ENCODE data around the gene SEC24B.
A peak's percentile ranks its signal among the peaks of the same experiment; 100 is the strongest.
"Not testable (repeated sequence)": the region's sequence is repeated elsewhere in the genome, so short reads cannot be mapped to it uniquely, and the experiment has no call there.

Gene SEC24B

DNA sequence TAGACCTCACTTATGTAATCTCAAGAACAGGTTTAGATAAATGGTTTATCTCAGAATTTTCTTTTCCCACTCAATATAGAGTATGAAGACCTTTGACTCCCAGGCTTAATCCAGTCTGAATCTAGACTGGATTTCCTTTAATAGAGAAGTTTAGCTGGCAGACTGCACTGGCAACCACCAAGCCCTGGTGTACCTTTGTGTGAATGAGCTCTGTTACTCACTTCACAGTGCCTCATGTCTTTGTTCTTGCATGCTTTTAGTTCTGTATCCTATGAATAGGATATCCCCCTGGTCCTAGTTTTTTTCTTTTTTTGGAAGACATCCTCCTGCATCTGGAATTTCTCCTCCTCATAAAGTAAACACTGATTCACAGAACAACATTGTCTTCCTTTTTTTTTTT is 73.3 kb downstream of the SEC24B start:
- no peak for DNase-seq (ENCODE audit: low spot score)

- no peak for DNase-seq (ENCODE audit: low spot score)
Measured at GRCh38 chr4:109510687-109511086, 77.1 kb downstream of the SEC24B start.

DNA sequence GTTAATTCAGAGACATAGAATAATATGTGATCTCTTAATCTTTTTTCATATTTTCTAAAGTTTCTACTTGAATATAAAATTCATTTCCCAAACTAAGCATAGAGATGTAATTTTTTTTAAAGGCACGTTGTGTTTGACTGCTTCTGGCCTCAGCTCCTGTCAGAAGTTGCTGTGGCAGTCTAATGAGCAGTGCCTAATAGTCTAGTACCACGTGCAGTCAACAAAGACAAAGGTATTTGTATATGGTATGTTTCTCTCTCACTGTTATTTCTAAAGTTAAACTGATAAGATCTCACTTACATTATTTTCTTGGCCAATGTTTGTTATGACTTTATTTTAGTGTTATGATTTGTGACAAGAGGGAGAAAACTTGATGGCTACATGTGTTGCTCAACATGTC is 77.8 kb downstream of the SEC24B start:
- no peak for DNase-seq (ENCODE audit: low spot score)

GRCh38 chr4:109513368-109513767 is 79.8 kb downstream of the SEC24B start:
- DNase-seq (ENCODE audit: low spot score): not testable (repeated sequence)

GRCh38 chr4:109532182-109532581 is 98.6 kb downstream of the SEC24B start:
- DNase-seq (ENCODE audit: low spot score): no peak

GRCh38 chr4:109545401-109545800 is 111.8 kb downstream of the SEC24B start:
- DNase-seq (ENCODE audit: low spot score): no peak

DNA sequence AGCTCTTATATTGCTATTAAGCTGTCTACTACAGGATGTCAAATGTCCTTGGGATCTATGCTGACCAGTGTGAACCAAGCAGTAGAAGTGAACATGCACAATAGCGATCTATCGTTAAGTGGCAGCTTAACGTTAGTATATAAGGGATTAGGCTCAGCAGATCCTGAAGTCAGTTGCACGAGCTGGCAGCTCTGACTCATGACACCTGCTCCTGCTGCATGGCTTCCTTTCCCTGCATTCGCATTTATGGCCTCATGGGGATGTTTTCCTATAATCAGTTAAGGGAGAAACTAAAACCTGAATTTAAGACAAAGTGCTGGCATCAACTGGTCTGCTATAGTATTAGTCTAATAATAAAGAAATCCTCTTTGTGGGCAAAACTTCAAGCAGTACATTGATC is 113.8 kb downstream of the SEC24B start:
- peak; percentile 8 for DNase-seq (ENCODE audit: low spot score)

DNA sequence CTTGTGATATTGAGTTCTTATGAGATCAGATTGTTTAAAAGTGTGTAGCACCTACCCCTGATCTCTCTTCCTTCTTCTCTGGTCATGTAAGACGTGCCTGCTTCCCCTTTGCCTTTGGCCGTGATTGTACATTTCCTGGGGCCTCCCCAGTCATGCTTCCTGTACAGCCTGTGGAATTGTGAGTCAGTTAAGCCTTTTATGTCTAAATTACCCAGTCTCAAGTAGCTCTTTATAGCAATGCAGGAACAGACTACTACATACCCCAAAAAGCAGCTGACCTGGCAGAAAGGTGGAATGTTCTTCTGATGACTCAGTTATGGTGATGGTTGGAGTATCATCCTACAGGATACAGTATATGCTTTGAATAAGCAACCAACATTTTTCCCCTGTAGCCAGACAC is 115.0 kb downstream of the SEC24B start:
- peak; percentile 97 for DNase-seq (ENCODE audit: low spot score)

GRCh38 chr4:109552237-109552636 is 118.6 kb downstream of the SEC24B start:
- no peak for DNase-seq (ENCODE audit: low spot score)

DNA sequence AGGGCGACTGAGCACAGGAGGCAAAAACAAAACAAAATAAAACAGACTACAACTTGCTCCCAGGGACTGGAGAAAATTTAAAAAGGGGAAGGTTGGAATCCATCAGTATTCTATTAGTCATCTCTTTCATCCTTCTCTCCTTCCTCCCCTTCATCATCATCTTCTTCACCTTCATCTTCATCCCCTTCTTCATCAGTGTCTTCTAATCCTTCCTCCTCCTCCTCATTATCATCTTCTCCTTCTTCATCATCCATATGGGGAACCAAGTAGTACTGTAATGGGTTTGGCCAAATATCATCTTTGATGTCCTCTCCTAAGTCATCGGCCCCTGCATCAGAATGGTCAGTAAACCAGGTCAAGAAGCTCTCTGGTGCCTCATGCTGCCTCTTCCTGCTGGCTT is 119.5 kb downstream of the SEC24B start:
- DNase-seq (ENCODE audit: low spot score): no peak

DNA sequence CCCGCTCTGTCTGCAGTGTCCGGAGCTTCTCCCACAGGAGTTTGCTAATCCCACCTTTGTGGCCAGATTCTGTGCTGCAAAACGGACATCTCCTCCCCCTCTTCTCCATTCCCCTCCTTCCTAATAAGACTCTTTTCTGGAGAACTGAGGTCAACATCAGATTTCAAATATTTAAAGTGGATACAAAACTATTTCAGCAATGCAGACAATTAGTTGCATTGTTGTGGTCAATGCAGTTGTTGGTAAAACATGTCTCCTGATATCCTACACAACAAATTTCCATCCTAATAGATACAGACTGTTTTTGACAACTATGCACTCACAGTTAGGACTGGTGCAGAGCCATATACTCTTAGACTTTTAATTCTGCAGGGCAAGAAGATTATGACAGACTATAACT is 121.4 kb downstream of the SEC24B start:
- DNase-seq (ENCODE audit: low spot score): no peak

- no peak for DNase-seq (ENCODE audit: low spot score)
Measured at GRCh38 chr4:109557433-109557832, 123.8 kb downstream of the SEC24B start.

- DNase-seq (ENCODE audit: low spot score): not testable (repeated sequence)
Measured at GRCh38 chr4:109558095-109558494, 124.5 kb downstream of the SEC24B start.

DNA sequence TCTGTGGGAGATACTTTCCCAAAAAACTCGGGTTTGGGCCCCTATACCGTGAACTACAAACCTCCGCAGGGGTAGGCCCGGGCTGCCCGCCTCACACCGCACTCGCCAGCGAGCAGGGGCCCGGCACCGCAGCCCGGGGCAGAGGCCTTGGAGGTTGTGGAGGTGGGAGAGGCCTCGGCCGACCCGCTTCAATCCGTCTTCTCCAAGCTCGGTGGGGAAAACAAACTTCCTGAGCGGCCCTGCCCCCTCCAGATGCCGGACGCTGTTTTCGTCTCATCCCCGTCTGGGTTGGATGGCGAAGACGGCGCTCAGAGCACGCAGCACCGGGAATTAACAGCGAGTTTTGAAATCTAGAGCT is 126.0 kb downstream of the SEC24B start:
- DNase-seq (ENCODE audit: low spot score): peak; percentile 41

GRCh38 chr4:109559983-109560686 is 126.5 kb downstream of the SEC24B start, which contains the start of gene MCUB:
Gene MCUB (plus strand): TSS chr4:109560246. CDS start chr4:109560338, 92 bp downstream.
- peak; percentile 82 for DNase-seq (ENCODE audit: low spot score)

- DNase-seq (ENCODE audit: low spot score): peak; percentile 65
Measured at GRCh38 chr4:109560687-109561461, 127.3 kb downstream of the SEC24B start.

DNA sequence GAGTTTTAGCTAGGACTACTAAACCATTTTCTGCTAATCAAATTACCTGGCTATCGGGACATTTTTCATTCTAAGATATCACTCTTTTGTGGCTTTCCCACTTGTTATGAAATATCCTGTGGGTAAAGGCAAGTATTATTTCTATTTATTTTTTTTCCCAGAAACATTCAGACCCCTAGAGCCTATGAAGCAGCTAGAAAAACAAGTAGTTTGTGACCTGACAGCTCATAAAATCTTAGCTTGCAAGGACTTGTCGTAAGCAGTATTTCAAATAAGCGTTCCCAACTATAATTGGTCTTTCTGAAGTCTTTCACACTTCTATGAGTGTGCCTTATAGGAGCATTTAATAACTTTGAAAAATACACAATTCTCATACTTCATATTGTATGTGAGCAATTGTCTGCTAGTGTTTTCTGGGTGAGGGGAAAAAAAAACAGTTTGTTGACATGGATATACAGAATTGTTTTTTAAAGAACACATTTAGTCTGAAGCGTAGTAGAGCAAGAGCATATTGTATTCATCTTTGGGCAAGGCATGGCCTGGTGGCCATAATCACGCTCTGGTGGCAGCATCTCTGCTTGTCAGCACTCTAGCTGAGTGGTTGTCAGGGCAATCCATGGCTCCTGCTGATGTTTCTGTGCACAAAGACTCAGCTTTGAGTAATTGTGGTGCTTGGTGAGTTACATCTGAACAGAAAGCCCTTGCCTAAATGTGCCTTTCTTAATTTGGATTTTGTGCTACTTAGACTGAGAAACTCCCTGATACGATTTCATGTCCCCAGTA is 129.0 kb downstream of the SEC24B start:
- no peak for DNase-seq (ENCODE audit: low spot score)

DNA sequence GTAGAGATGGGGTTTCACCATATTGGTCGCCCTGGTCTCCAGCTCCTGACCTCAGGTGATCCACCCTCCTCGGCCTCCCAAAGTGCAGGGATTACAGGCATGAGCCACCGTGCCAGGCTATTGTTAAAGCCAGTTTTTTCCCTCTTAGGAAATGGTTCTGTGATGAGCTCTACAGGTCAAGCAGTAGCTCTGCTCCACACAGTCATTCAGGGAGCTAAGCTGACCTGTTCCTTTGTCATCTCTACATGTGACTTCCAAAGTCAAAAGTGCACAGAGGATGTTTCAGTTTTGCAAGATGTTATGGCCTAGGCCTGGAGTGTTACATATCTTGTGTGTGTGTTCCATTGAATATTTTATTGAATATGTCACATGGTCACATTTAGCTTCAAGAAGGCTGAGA is 137.9 kb downstream of the SEC24B start:
- no peak for DNase-seq (ENCODE audit: low spot score)

DNA sequence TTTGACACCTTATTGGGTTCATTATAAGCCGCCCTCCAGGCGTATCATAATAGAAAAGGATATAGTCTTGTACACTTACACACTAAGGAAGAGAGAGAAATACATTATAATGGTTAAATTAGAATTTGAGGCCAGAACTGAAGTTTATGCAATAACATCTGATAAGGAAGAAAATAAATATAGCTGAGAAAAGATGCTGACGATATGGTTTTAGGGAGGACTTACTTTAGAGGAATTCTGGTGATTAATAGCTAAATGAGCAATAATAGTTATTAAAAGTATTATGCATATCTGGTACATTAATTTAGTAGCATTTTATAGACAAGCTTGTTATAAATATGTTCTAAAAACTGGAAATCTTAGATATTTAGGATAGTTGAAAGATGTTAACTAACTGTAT is 138.5 kb downstream of the SEC24B start:
- no peak for DNase-seq (ENCODE audit: low spot score)

DNA sequence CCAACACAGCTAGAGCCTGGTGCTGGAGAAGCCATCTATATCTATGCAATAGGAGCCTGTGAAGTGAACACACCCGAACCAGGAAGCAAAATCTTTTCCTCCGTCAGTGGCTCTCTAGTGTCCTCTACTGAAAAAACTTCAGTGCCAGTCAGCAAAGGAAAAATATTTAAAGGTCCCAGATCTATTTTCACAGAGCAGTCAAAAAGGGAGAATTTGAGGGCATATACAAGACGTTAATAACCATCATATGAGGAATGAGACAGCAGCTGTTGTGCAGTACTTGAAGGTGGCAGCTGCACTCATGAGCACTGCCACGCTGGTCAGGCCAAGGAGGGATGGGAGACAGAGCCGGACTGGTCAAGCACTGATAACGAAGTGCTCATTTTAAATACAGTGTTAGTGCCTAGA is 140.8 kb downstream of the SEC24B start:
- DNase-seq (ENCODE audit: low spot score): no peak

GRCh38 chr4:109574931-109575804 is 141.6 kb downstream of the SEC24B start:
- DNase-seq (ENCODE audit: low spot score): no peak

DNA sequence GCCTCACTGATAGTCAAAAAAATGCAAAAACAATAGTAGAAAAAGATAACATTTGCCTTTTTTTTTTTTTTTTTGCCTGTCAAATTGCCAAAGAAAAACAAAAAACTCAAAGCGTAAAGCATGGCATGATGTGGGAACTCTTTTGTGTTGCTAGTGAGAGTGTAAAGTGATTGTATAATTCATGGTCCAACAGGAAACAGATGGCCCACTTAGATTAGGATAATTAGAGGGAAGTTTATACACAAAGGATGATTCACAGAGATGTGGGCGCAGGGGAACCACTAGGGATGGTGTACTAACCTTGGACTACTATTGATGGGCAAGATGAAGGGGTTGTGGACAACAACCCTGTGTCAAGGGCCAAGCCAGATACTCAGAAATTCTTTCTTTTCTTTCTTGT is 142.8 kb downstream of the SEC24B start:
- peak; percentile 92 for DNase-seq (ENCODE audit: low spot score)
